Measurements from ENCODE around the gene FGF14. TPM values are rescaled to one million over a fixed set of nuclear protein-coding genes. Genes with fewer than 3 reads are reported as not detected.

Gene FGF14
- not detected in 2 replicates for total RNA-seq (2014; rRNA removed; shearing (Covaris generic))
- not detected in 2 replicates for total RNA-seq (2022)
- percentile 3 among the genes with signal in this experiment for Bru-seq, nascent RNA
- BruChase-seq, experiment 1, labeled RNA remaining after a 6-hour chase: percentile 4 among the genes with signal in this experiment
- BruChase-seq, experiment 2, labeled RNA remaining after a 2-hour chase: percentile 7 among the genes with signal in this experiment
- long read RNA-seq: 0 reads

DNA sequence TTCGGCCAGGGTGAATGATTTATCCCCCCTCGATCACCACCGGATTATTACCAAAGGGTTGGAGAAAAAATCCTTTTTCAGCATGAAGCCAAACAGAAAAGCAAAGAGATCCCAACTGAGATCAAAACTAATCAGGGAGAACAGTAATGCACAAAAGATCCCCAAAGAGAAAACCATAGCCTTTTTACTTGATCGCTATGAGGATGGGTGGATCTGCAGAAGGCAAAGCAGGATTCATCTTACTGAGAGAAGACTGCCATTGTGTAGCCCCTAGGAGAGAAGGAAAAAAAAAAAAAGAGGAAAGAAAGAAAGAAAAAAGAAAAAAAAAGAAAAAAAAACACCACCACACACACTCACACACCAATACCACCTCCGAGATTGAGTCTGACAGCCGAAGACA is at the start of gene FGF14:
Gene FGF14, minus strand, starts transcription at position 283 of the 400 bp plus-strand sequence.
- Histone ChIP-seq H3K27ac (ENCODE audit: low read depth, low read length, poor library complexity, severe bottlenecking) (no peak within 1 kb of the TSS), H3K79me2 (ENCODE audit: insufficient read depth, low read depth, low read length) (no peaks in the 10 kb centered on the region), H2AFZ (ENCODE audit: low read length) (no peak within 1 kb of the TSS), H3K4me1 (ENCODE audit: insufficient read depth, low read length, poor library complexity, severe bottlenecking) (no peaks in the 10 kb centered on the region), H3K4me2 (ENCODE audit: low read length) (no peak within 1 kb of the TSS), H3K9me2 (ENCODE audit: insufficient read depth, low read length) (no peaks in the 10 kb centered on the region), H4K20me1 (ENCODE audit: insufficient read depth, low read length) (no peaks in the 10 kb centered on the region), H3K9me3 (ENCODE audit: low read length) (no peaks in the 10 kb centered on the region), H3K4me3 (ENCODE audit: low read depth, low read length, poor library complexity, severe bottlenecking) (no peak within 1 kb of the TSS), H3K36me3 (ENCODE audit: insufficient read depth, low read length) (no peaks in the 10 kb centered on the region)
- TF ChIP-seq EZH2phosphoT487 (IDR thresholded peaks at IDR 0.05; ENCODE audit: borderline replicate concordance, low read depth, low read length): no peak
- CTCF ChIA-PET (ENCODE audit: unreplicated experiment): no interaction called here
- no TSS peak for BruUV-seq (replicated peaks)
- intact Hi-C loops (cut with micrococcal nuclease; ENCODE audit: unreplicated experiment): no loop called here
- POLR2A ChIA-PET: no interaction called here
- no peak for DNase-seq (ENCODE audit: low spot score)

DNA sequence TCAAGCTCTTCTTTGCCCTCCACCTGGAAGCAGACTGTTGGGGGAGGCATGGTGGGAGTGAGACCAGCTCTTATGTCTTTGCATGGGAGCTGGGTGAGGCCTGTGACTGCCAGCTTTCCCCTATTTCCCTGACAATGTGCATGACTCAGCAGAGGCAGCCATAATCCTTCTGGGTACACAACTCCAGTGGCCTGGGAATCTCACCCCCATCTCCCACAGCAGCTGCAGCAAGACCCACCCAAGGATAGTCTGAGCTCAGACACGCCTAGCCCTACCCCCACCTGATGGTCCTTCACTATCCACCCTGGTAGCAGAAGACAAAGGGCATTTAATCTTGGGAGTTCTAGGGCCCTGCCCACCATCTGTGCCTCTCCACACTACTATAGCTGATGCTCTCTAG is 41.4 kb upstream of the FGF14 start:
- TF ChIP-seq, protein P1, sequence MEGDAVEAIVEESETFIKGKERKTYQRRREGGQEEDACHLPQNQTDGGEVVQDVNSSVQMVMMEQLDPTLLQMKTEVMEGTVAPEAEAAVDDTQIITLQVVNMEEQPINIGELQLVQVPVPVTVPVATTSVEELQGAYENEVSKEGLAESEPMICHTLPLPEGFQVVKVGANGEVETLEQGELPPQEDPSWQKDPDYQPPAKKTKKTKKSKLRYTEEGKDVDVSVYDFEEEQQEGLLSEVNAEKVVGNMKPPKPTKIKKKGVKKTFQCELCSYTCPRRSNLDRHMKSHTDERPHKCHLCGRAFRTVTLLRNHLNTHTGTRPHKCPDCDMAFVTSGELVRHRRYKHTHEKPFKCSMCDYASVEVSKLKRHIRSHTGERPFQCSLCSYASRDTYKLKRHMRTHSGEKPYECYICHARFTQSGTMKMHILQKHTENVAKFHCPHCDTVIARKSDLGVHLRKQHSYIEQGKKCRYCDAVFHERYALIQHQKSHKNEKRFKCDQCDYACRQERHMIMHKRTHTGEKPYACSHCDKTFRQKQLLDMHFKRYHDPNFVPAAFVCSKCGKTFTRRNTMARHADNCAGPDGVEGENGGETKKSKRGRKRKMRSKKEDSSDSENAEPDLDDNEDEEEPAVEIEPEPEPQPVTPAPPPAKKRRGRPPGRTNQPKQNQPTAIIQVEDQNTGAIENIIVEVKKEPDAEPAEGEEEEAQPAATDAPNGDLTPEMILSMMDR (conservative IDR thresholded peaks at IDR 0.05; ENCODE audit: low read length): no peak
- TF ChIP-seq EZH2phosphoT487 (IDR thresholded peaks at IDR 0.05; ENCODE audit: borderline replicate concordance, low read depth, low read length): no peak
- ChIA-PET POLR2A (interaction anchor here (0.8 kb wide), 1 partner anchor 487 kb away, joined by 5 read pairs; no protein-coding TSS in a partner anchor), CTCF (ENCODE audit: unreplicated experiment) (no interaction called here)
- Histone ChIP-seq H2AFZ (ENCODE audit: low read length) (no peak overlapping the region), H3K36me3 (ENCODE audit: insufficient read depth, low read length) (no peaks in the 10 kb centered on the region), H3K9me2 (ENCODE audit: insufficient read depth, low read length) (no peaks in the 10 kb centered on the region), H3K79me2 (ENCODE audit: insufficient read depth, low read depth, low read length) (no peaks in the 10 kb centered on the region), H4K20me1 (ENCODE audit: insufficient read depth, low read length) (no peaks in the 10 kb centered on the region), H3K4me1 (ENCODE audit: insufficient read depth, low read length, poor library complexity, severe bottlenecking) (peaks cover 24% of the 10 kb centered on the region), H3K4me2 (ENCODE audit: low read length) (no peak overlapping the region), H3K27ac (ENCODE audit: low read depth, low read length, poor library complexity, severe bottlenecking) (no peak overlapping the region), H3K4me3 (ENCODE audit: low read depth, low read length, poor library complexity, severe bottlenecking) (no peak overlapping the region), H3K9me3 (ENCODE audit: low read length) (no peaks in the 10 kb centered on the region)
- no TSS peak for BruUV-seq (replicated peaks)
- no peak for DNase-seq (ENCODE audit: low spot score)
- intact Hi-C loops (cut with micrococcal nuclease; ENCODE audit: unreplicated experiment): loop anchor here (5.0 kb wide), 2 partner anchors 51 to 154 kb away; partner anchors contain the start of gene TPP2

DNA sequence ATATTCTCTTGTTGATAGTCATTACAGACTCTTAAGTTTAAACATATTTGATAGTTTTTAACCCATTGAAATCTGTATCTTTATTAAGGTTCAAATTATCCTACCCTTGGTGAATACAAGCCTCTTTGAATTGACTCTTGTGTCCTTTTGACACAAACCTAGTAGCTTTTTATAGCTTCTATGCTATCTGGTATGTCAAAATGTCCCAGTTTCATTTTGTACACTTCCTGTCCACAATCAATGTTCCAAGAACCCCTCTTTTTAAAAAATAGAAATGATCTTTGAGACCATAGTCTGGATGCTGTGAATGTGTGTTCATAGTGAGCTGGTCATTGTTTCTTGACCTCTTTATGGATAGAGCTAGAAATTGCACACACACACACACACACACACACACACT is 39.2 kb upstream of the FGF14 start:
- no TSS peak for BruUV-seq (replicated peaks)
- no peaks in the 10 kb centered on the region for H3K9me2 ChIP-seq (ENCODE audit: insufficient read depth, low read length)
- no peaks in the 10 kb centered on the region for H3K79me2 ChIP-seq (ENCODE audit: insufficient read depth, low read depth, low read length)
- no peak for DNase-seq (ENCODE audit: low spot score)
- H3K4me1 ChIP-seq (ENCODE audit: insufficient read depth, low read length, poor library complexity, severe bottlenecking): peaks cover 24% of the 10 kb centered on the region
- intact Hi-C loops (cut with micrococcal nuclease; ENCODE audit: unreplicated experiment): loop anchor here (5.0 kb wide), 2 partner anchors 49 to 156 kb away; partner anchors contain the start of gene TPP2
- H4K20me1 ChIP-seq (ENCODE audit: insufficient read depth, low read length): no peaks in the 10 kb centered on the region
- no peaks in the 10 kb centered on the region for H3K9me3 ChIP-seq (ENCODE audit: low read length)
- H3K4me3 ChIP-seq (ENCODE audit: low read depth, low read length, poor library complexity, severe bottlenecking): no peak overlapping the region
- ChIA-PET POLR2A (interaction anchor here (0.6 to 1.0 kb wide), 4 partner anchors 9 to 197 kb away, joined by 3 to 4 read pairs (median 4); no protein-coding TSS in a partner anchor), CTCF (ENCODE audit: unreplicated experiment) (interaction anchor here (0.7 kb wide), 1 partner anchor 46 kb away, joined by 4 read pairs; no protein-coding TSS in a partner anchor)
- H3K36me3 ChIP-seq (ENCODE audit: insufficient read depth, low read length): no peaks in the 10 kb centered on the region
- TF ChIP-seq, protein P1 (conservative IDR thresholded peaks at IDR 0.05; ENCODE audit: low read length): no peak
- no peak for TF ChIP-seq EZH2phosphoT487 (IDR thresholded peaks at IDR 0.05; ENCODE audit: borderline replicate concordance, low read depth, low read length)
- peak overlapping the region; percentile 47 for H3K4me2 ChIP-seq (ENCODE audit: low read length)
- H3K27ac ChIP-seq (ENCODE audit: low read depth, low read length, poor library complexity, severe bottlenecking): peak overlapping the region; percentile 84
- no peak overlapping the region for H2AFZ ChIP-seq (ENCODE audit: low read length)
